ENCODE measurements around the gene EFNB2.

The EFNB2 gene

GRCh38 chr13:106477303-106477702 lies 58.2 kb downstream of the EFNB2 start:
- DNase-seq (ENCODE audit: low read depth): no peak
- no peak overlapping the region for H3K4me3 ChIP-seq (ENCODE audit: low read depth, low read length)
- TF ChIP-seq, protein P1, sequence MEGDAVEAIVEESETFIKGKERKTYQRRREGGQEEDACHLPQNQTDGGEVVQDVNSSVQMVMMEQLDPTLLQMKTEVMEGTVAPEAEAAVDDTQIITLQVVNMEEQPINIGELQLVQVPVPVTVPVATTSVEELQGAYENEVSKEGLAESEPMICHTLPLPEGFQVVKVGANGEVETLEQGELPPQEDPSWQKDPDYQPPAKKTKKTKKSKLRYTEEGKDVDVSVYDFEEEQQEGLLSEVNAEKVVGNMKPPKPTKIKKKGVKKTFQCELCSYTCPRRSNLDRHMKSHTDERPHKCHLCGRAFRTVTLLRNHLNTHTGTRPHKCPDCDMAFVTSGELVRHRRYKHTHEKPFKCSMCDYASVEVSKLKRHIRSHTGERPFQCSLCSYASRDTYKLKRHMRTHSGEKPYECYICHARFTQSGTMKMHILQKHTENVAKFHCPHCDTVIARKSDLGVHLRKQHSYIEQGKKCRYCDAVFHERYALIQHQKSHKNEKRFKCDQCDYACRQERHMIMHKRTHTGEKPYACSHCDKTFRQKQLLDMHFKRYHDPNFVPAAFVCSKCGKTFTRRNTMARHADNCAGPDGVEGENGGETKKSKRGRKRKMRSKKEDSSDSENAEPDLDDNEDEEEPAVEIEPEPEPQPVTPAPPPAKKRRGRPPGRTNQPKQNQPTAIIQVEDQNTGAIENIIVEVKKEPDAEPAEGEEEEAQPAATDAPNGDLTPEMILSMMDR (IDR thresholded peaks at IDR 0.05; ENCODE audit: control insufficient read depth, extremely low read depth, insufficient read depth): no peak

DNA sequence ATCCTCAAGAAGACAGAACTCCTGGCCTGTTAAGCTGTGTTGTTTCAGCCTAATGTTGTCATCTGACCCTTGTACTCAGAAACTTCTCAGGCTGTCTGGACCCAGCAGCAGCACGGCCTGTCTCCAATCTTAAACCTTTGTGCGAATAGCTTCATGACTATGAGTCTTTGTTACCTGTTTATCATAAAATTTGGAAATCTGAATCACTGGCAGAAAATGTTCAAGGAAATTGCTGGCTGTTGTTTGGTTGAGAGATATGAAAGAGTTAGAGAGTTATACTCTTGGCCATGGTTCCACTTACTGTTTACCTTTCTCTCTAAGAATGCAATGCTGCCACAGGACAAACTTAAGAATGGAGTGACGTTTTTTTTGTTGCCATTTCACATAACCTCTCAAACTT lies 59.6 kb downstream of the EFNB2 start:
- peak; percentile 43 for DNase-seq (ENCODE audit: low read depth)
- TF ChIP-seq, protein P1 (IDR thresholded peaks at IDR 0.05; ENCODE audit: control insufficient read depth, extremely low read depth, insufficient read depth): no peak
- no peak overlapping the region for H3K4me3 ChIP-seq (ENCODE audit: low read depth, low read length)

GRCh38 chr13:106474912-106475311 lies 60.5 kb downstream of the EFNB2 start:
- TF ChIP-seq, protein P1 (IDR thresholded peaks at IDR 0.05; ENCODE audit: control insufficient read depth, extremely low read depth, insufficient read depth): no peak
- DNase-seq (ENCODE audit: low read depth): no peak
- H3K4me3 ChIP-seq (ENCODE audit: low read depth, low read length): no peak overlapping the region

- no peak for DNase-seq (ENCODE audit: low read depth)
- TF ChIP-seq, protein P1 (IDR thresholded peaks at IDR 0.05; ENCODE audit: control insufficient read depth, extremely low read depth, insufficient read depth): no peak
- H3K4me3 ChIP-seq (ENCODE audit: low read depth, low read length): no peak overlapping the region
Measured at GRCh38 chr13:106473154-106473553, 62.3 kb downstream of the EFNB2 start.

DNA sequence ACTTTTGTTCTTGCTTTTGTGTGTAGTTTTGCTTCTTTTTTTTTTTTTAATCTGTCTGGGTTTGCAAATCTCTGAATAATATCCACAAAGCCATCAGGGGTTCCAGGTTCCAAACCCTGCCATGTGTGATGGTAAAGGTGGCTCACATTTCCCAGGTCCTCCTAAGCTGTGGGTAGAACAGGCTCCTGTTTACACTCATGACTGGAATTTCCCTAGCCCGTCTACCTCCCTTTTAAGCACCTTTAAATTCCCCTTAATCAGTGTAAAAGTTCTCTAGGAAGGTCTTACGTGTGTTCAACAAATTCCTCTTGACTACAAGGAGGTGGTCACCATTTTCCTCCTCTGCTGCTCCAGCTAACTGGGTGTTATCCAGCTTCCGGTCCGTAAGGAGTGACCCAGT lies 62.8 kb downstream of the EFNB2 start:
- no peak overlapping the region for H3K4me3 ChIP-seq (ENCODE audit: low read depth, low read length)
- DNase-seq (ENCODE audit: low read depth): no peak
- TF ChIP-seq, protein P1 (IDR thresholded peaks at IDR 0.05; ENCODE audit: control insufficient read depth, extremely low read depth, insufficient read depth): no peak

GRCh38 chr13:106471957-106472543 lies 63.4 kb downstream of the EFNB2 start:
- DNase-seq (ENCODE audit: low read depth): no peak
- TF ChIP-seq, protein P1 (IDR thresholded peaks at IDR 0.05; ENCODE audit: control insufficient read depth, extremely low read depth, insufficient read depth): no peak
- H3K4me3 ChIP-seq (ENCODE audit: low read depth, low read length): no peak overlapping the region

- DNase-seq (ENCODE audit: low read depth): no peak
- TF ChIP-seq, protein P1 (IDR thresholded peaks at IDR 0.05; ENCODE audit: control insufficient read depth, extremely low read depth, insufficient read depth): no peak
Measured at GRCh38 chr13:106470576-106470975, 64.9 kb downstream of the EFNB2 start.

More at GRCh38 chr13:106470576-106470975, 64.9 kb downstream of the EFNB2 start:
- no peak overlapping the region for H3K4me3 ChIP-seq (ENCODE audit: low read depth, low read length)
